ENCODE measurements around the gene CD52.
A peak's percentile ranks its signal among the peaks of the same experiment; 100 is the strongest.

The CD52 gene

DNA sequence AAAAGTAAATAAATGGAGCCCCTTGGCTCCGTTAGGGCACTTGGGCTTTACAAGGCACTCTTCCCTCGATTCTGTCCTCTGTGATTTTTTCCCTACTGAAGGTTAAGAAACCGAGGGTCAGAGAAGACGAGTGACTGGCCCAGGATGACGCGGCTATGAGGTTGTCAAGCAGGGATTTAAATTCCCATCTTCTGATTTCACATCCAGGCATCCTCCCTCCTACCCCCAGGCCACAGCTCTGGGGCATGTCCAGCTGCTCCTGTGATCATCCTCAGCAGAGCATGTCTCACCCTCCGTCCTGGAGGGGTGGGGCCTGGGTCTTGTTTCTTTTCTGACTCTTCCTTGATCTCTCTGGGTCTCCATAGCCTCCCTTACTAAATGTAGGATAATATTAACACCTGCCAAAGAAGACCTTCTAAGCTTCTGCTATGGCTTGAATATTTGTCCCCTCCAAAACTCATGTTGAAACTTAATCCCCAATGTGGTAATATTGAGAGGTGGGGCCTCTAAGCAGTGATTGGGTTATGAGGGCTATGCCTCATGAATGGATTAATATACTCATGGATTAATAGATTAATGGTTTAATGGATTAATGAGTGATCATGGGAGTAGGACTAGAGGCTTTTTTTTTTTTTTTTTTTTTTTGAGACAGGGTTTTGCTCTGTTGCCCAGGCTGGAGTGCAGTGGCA lies 31.6 kb downstream of the CD52 start:
- no peak overlapping the region for H3K4me3 ChIP-seq (ENCODE audit: low read length)
- DNase-seq (ENCODE audit: low read depth), result peak; percentile 75
- TF ChIP-seq CTCF (conservative IDR thresholded peaks at IDR 0.05; ENCODE audit: low read length), result no peak

DNA sequence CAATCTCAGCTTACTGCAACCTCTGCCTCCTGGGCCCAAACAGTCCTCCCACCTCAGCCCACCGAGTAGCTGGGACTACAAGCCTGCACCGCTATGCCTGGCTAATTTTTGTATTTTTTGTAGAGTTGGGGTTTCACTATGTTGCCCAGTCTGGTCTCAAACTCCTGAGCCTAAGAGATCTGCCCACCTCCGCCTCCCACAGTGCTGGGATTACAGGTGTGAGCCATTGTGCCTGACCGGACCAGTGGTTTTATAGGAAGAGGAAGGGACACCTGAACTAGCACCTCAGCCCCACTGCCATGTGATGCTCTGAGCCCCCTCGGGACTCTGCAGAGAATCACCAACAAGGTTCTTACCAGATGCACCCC lies 32.1 kb downstream of the CD52 start:
- no peak for TF ChIP-seq CTCF (conservative IDR thresholded peaks at IDR 0.05; ENCODE audit: low read length)
- H3K4me3 ChIP-seq (ENCODE audit: low read length), result no peak overlapping the region
- DNase-seq (ENCODE audit: low read depth), result no peak

- H3K4me3 ChIP-seq (ENCODE audit: low read length), result no peak overlapping the region
- DNase-seq (ENCODE audit: low read depth), result no peak
- TF ChIP-seq CTCF (conservative IDR thresholded peaks at IDR 0.05; ENCODE audit: low read length), result no peak
Observed at GRCh38 chr1:26350343-26350700, 32.6 kb downstream of the CD52 start.

DNA sequence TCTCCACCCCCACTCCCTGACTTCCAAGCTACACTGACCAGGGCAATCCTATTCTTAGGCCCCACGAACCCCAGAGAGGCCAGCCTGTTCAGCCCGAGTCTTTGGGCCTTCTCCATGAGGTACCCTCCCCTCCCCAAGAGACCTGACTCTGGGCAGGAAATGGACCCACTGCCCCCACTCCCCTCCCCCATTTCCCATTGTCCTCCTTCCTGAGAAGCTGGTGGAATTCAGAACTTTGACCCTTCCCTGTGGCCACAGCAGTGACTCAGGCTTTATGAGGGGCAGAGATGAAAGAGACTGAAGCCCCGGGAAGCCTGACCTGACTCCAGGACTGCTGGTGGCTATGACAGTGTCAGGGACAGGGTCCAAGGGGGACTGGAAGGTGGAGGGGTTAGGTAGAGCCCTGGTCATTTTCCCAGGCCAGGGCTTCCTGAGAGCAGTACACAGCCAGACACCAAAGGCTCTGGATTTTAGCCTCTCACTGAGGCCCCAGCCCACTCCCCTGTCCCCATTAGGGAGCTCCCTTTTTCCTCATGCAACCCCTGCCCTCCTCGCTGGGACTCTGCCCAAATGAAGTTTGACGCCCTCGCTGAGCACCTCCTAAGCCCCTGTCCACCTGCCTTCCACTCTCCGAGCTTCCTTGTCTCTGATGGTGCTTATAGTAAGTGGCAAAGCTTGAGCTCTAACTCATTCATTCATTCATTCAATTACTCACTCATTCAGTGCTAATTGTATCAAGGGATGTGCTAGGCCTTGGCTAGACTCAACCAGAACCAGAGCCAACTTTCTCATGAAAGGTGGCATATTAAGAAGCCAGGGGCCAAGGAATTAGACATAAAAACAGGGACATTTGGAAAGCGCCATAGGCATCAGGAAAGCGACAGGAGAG lies 33.2 kb downstream of the CD52 start:
- no peak for TF ChIP-seq CTCF (conservative IDR thresholded peaks at IDR 0.05; ENCODE audit: low read length)
- DNase-seq (ENCODE audit: low read depth), result no peak
- no peak overlapping the region for H3K4me3 ChIP-seq (ENCODE audit: low read length)

DNA sequence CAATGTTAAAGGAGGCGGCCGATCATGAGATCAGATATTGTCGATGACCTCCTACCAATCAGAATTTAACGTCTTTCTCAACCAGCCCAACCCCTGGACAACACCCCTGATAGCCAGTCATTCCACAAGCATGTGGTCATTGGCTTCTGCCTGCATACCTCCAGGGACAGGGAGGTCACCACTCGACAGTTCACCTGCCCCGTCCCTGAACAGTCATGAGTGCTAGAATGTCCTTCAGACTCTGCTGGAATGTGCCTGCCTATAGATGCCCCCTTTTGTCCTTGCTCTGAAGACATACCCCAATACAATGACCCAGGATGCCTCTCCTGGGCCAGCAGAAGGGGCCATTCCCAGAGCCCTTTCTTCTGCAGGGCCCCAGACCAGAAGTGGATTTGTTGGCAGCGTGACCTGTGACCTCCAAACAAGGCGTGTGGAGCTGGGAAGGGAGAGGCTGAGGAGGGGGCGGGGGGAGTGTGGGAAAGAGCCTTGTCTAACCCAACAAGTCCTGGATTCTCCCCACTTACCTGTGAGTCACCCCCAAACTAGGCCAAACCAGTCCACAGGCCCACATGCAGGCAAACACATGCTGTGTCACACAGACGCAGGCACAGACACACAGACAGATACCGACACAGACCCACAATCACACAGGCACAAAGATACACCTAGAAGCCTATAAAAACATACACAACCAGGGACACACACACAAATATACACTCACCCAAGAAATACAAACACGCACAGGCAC lies 34.0 kb downstream of the CD52 start:
- peak; percentile 47 for DNase-seq (ENCODE audit: low read depth)
- H3K4me3 ChIP-seq (ENCODE audit: low read length), result no peak overlapping the region
- TF ChIP-seq CTCF (conservative IDR thresholded peaks at IDR 0.05; ENCODE audit: low read length), result no peak

DNA sequence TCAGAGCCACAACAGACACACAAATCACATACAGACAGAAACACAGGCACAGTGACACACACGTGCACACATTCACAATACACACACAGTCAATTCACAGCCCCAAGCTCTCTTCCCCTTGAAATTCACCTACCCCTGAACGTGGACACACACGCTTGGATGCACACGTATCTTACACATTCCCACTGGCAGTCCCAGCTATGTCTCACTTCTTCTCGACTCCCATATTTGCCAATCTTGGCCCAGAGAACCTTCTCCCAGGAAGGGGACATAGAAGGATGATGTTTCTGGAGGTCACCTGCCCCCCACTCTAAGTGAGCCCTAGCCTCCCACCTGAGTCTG lies 34.6 kb downstream of the CD52 start:
- H3K4me3 ChIP-seq (ENCODE audit: low read length), result no peak overlapping the region
- TF ChIP-seq CTCF (conservative IDR thresholded peaks at IDR 0.05; ENCODE audit: low read length), result no peak
- DNase-seq (ENCODE audit: low read depth), result no peak

Data from AG10803 (cell line).